Mucosa of descending colon (tissue), 3 donors: Measurements from ENCODE around the gene BMAL1. TPM values are rescaled to one million over a fixed set of nuclear protein-coding genes. Genes with fewer than 3 reads are reported as not detected.

Experiments
- ATAC-seq: fragments of 200-7000 bp; cut with Tn5 transposase; one replicate; pipeline ENCODE4 v1.9.1; 2020; ENCODE audit warnings: mild to moderate bottlenecking, moderate library complexity
- DNase-seq, 3 donors: peaks; one replicate each; pipeline ENCODE4 v3.0.0-alpha.2; 2020
- H3K36me3 ChIP-seq: fragments of 200-600 bp; one replicate; pipeline ENCODE4 v1.8.0; 2021; ENCODE audit warnings: low read depth, mild to moderate bottlenecking
- H3K4me1 ChIP-seq: fragments of 200-600 bp; one replicate; pipeline ENCODE4 v1.8.0; 2021; ENCODE audit warnings: low read depth, mild to moderate bottlenecking
- H3K4me3 ChIP-seq: fragments of 200-600 bp; one replicate; pipeline ENCODE4 v1.8.0; 2021; ENCODE audit warnings: mild to moderate bottlenecking
- H3K9me3 ChIP-seq: fragments of 200-600 bp; one replicate; pipeline ENCODE4 v1.8.0; 2021; ENCODE audit warnings: mild to moderate bottlenecking
- intact Hi-C, 2 donors: fragments of 100-400 bp; cut with DNase I in 1 of 2; cut with micrococcal nuclease in 1 of 2; formaldehyde crosslinking; loops; one replicate each; pipeline versions ENCODE4 v1.11.0 to v1.11.1; 2022; cut with DNase I, micrococcal nuclease
- total RNA-seq, 3 donors: library from RNA; stranded (reverse); fragmentation: NEBNext Ultra II Directional in 2 of 3; extraction: Animal tissue kit (Norgen Biotek cat#: 25700) in 2 of 3; gene quantifications; one replicate each; pipeline versions ENCODE4 v1.2.1 to v1.2.4, GENCODE V29; 2021 to 2023
- TF ChIP-seq, protein P1 (sequence below): fragments of 200-600 bp; IDR thresholded peaks from one replicate; pipeline ENCODE4 v1.8.0; 2022; ENCODE audit warnings: antibody characterized with exemption, mild to moderate bottlenecking
- donor health status: DM: no; HTN: no; CAD: no; lungs with moderate emphysema.
- donor health status: DM: no; HTN: no; CAD: no.
- donor health status: DM: no; HTN: yes; CAD: no.

Gene BMAL1
- total RNA-seq, 3 donors from 2014 or later, result 26.6 to 40.1 (median 29.8) TPM

DNA sequence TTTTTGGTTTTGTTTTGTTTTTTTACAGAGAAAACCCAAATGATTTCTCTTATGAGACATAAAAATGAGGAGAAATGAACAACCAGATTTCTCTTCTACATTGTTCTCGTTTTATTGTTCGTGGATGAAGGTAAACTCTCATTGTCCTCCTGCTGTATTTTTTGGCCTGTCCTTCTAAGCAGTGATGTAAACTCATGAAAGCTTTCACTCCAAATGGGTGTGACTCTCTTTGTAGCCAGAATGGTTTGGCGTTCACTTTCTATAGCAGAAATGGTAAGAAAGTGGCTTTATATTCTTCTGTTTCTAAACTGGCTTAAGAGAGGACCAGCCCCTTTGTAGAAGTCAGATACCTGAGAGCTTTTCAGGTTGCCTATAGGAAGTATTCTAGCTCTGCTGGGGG lies 15.5 kb upstream of the BMAL1 start:
- TF ChIP-seq, protein P1, sequence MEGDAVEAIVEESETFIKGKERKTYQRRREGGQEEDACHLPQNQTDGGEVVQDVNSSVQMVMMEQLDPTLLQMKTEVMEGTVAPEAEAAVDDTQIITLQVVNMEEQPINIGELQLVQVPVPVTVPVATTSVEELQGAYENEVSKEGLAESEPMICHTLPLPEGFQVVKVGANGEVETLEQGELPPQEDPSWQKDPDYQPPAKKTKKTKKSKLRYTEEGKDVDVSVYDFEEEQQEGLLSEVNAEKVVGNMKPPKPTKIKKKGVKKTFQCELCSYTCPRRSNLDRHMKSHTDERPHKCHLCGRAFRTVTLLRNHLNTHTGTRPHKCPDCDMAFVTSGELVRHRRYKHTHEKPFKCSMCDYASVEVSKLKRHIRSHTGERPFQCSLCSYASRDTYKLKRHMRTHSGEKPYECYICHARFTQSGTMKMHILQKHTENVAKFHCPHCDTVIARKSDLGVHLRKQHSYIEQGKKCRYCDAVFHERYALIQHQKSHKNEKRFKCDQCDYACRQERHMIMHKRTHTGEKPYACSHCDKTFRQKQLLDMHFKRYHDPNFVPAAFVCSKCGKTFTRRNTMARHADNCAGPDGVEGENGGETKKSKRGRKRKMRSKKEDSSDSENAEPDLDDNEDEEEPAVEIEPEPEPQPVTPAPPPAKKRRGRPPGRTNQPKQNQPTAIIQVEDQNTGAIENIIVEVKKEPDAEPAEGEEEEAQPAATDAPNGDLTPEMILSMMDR, result no peak
- H3K4me1 ChIP-seq, result peaks cover 14% of the 10 kb centered on the region
- H3K9me3 ChIP-seq, result no peaks in the 10 kb centered on the region
- H3K36me3 ChIP-seq, result no peaks in the 10 kb centered on the region
- ATAC-seq (no peak), DNase-seq (no peak)
- no peak overlapping the region for H3K4me3 ChIP-seq
- intact Hi-C loops, result no loop called here

GRCh38 chr11:13268791-13269190 lies 8.8 kb upstream of the BMAL1 start:
- H3K4me3 ChIP-seq, result no peak overlapping the region
- intact Hi-C loops, result no loop called here
- no peak for DNase-seq

GRCh38 chr11:13269775-13270174 lies 7.8 kb upstream of the BMAL1 start:
- no peak for DNase-seq
- H3K4me3 ChIP-seq, result no peak overlapping the region
- H3K4me1 ChIP-seq, result peaks cover 5% of the 10 kb centered on the region
- intact Hi-C loops, result no loop called here
- H3K36me3 ChIP-seq, result no peaks in the 10 kb centered on the region
- no peak for ATAC-seq
- H3K9me3 ChIP-seq, result no peaks in the 10 kb centered on the region
- TF ChIP-seq, protein P1, result no peak

More at GRCh38 chr11:13268791-13269190, 8.8 kb upstream of the BMAL1 start:
- no peak for ATAC-seq
- no peaks in the 10 kb centered on the region for H3K36me3 ChIP-seq
- TF ChIP-seq, protein P1, result no peak
- no peaks in the 10 kb centered on the region for H3K9me3 ChIP-seq
- peaks cover 5% of the 10 kb centered on the region for H3K4me1 ChIP-seq

- H3K36me3 ChIP-seq, result no peaks in the 10 kb centered on the region
- intact Hi-C loops, result no loop called here
- ATAC-seq (peak; percentile 98), DNase-seq (peak in 1 of 3 donors; percentile 66)
- TF ChIP-seq, protein P1, result no peak
- H3K4me1 ChIP-seq, result peaks cover 11% of the 10 kb centered on the region
- no peak overlapping the region for H3K4me3 ChIP-seq
- H3K9me3 ChIP-seq, result no peaks in the 10 kb centered on the region
Measured at GRCh38 chr11:13271060-13271693, 6.4 kb upstream of the BMAL1 start.

- Histone ChIP-seq H3K4me1 (peaks cover 16% of the 10 kb centered on the region), H3K9me3 (no peaks in the 10 kb centered on the region), H3K4me3 (no peak overlapping the region), H3K36me3 (no peaks in the 10 kb centered on the region)
- intact Hi-C loops, result no loop called here
- ATAC-seq, result no peak
- peak in 2 of 3 donors; percentile 34 to 48 for DNase-seq
- TF ChIP-seq, protein P1, result no peak
Measured at GRCh38 chr11:13276454-13276831, 1.1 kb upstream of the BMAL1 start.
